Measurements from ENCODE around the gene TRAF2.
"Not testable (repeated sequence)": the region's sequence is repeated elsewhere in the genome, so short reads cannot be mapped to it uniquely, and the experiment has no call there.

TRAF2 gene

GRCh38 chr9:136885950-136886578 is at the start of gene TRAF2:
TSS of gene TRAF2 (plus strand) at chr9:136886516. CDS start at chr9:136898741, 12,225 bp downstream.
- DNase-seq (ENCODE audit: low spot score): peak; percentile 100

- no peak for DNase-seq (ENCODE audit: low spot score)
Observed at GRCh38 chr9:136837146-136837855, 49.0 kb upstream of the TRAF2 start.

GRCh38 chr9:136837856-136838277 is 48.4 kb upstream of the TRAF2 start:
- DNase-seq (ENCODE audit: low spot score): not testable (repeated sequence)

GRCh38 chr9:136838314-136839228 is 47.7 kb upstream of the TRAF2 start:
- no peak for DNase-seq (ENCODE audit: low spot score)

- DNase-seq (ENCODE audit: low spot score): no peak
Observed at GRCh38 chr9:136839229-136840139, 46.8 kb upstream of the TRAF2 start.

GRCh38 chr9:136840140-136840876 is 46.0 kb upstream of the TRAF2 start:
- no peak for DNase-seq (ENCODE audit: low spot score)

DNA sequence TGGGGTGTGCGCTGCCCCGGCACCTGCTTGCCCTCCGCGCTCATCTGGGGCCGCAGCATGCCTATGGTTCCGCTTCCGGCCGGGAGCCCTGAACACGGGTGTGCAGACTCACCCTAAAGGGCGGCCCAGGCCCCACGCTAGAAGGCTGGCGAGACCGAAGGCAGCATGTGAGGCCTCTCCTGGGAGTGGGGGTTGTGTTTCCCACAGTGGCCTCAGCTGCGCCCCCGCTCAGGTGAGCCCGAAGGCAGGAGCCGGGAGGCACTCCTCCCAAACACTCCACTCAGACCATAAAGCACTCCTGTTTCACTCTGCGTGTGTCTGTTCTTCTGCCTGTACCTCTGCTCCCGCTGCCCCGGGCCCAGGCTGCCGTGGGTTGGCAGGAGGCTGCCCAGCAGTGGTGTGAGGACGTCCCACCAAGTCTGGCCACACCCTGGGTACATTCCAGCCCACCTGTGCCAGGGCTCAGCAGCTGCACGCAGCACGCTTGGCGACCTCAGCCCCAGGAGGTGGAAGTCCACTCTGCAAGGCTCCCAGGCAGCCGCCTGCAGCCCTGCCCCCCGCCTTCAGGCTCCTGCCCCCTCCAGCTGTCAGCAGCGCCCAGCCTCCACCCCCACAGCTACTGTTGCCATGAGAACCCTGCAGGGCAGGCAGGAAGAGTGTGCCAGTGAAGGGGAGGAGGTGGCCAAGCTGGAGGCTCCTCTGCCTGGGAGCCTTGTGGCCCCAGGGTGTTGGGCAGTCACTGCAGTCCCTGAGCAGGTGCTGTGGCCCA is 45.3 kb upstream of the TRAF2 start:
- peak; percentile 23 for DNase-seq (ENCODE audit: low spot score)

DNA sequence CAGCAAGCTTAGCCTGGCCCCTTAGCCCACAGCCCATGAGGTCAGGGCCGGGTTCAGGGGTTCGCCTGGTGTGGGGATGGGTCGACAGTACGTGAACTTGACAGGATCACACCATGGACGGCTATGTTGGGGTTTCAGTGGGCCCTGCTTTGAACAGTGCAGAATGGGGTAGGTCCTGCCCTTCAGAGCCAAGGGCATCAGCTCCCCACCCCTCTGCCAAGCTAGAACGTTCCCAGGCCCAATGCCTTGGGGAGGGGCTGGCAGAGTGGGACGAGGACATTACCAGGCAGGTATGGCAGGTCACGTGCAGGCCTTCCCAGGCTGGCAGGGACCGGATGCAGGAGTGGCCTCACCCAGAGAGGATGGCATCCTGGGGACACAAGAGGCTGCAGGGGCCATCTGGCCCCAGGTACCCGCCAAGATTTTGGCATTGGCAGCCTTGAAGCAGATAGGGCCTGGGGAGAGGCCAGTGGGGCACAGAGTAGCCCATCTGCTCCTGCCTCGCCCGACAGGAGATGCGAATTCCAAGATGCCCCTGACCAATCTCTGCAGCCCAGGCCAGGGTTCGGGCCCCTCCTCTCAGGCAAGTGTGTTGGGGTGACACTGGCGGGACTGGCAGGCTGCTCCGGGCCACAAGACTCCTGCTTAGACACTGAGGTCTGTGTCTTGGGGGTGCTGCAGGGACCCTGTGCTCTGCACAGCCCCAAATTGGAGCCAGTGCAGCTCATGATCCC is 44.5 kb upstream of the TRAF2 start:
- DNase-seq (ENCODE audit: low spot score): not testable (repeated sequence)

GRCh38 chr9:136842380-136842948 is 43.9 kb upstream of the TRAF2 start, which contains the start of gene AJM1:
TSS of gene AJM1 (plus strand) at chr9:136842478. CDS start at chr9:136844415, 1,937 bp downstream.
- DNase-seq (ENCODE audit: low spot score): peak; percentile 62

- not testable (repeated sequence) for DNase-seq (ENCODE audit: low spot score)
Observed at GRCh38 chr9:136843159-136843800, 43.0 kb upstream of the TRAF2 start.

DNA sequence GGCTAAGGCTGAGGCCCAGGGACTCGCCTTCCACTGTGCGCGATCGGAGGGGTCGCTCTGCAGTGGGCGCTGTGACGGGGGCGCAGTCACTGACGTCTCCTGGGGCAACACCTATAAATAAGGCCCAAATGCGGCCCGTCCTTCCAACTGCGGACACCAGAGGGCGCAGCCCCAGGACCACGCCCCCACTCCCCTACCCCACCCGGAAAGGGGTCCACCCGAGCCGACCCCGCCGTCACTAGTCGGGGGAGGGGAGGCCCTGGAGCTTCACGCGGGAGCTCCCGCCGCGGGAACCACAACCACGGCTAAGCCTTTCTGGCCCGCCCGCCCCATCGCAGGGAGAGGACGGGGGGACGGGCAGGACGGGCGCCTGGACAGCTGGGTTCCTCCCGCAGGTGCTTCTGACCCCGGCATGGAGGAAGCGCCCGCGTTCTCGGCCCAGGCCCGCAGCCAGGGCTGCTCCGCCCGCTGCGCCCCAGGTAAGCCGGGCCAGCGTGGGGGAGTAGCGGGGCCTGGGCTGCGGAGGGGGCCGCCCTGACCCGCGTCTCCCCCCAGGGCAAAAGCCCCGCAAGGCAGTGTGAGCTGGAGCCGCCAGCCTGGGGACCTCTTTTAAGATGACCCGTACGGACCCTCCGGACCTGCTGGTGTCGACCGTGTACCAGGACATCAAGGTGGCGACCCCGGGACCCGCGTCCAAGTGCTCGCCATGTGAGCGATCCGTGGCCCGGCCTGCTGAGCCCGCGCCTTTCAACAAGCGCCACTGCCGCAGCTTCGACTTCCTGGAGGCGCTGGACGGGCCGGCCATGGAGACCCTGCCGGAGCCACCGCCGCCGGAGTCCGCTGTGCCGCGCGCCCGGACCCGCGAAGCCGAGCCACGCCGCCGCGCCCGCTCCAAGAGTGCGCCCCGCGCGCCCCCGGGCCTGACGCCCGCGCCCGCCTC is 42.2 kb upstream of the TRAF2 start:
- DNase-seq (ENCODE audit: low spot score): not testable (repeated sequence)

- no peak for DNase-seq (ENCODE audit: low spot score)
Observed at GRCh38 chr9:136844761-136845464, 41.4 kb upstream of the TRAF2 start.

- DNase-seq (ENCODE audit: low spot score): no peak
Observed at GRCh38 chr9:136845465-136846260, 40.7 kb upstream of the TRAF2 start.

DNA sequence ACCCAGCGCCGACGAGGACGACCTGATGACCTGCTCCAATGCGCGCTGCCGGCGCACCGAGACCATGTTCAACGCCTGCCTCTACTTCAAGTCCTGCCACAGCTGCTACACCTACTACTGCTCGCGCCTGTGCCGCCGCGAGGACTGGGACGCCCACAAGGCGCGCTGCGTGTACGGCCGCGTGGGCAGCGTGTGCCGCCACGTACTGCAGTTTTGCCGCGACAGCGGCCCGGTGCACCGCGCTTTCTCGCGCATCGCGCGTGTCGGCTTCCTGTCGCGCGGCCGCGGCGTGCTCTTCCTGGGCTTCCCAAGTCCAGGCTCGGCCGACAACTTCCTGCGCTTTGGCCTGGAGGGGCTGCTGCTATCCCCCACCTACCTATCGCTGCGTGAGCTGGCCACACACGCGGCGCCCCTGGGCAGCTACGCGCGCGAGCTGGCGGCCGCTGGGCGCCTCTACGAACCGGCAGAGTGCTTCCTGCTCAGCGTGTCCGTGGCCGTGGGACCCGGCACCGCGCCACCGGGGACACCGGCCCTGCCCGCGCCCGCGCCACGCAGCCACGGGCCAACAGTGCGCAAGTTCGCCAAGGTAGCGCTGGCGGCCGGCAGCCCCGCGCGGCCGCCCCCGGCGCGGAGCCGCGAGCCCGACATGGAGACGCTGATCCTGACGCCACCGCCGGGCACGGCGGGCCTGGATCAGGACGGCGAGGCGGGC is 39.8 kb upstream of the TRAF2 start:
- no peak for DNase-seq (ENCODE audit: low spot score)

Measured in COLO829 (cell line).